Choroid plexus epithelial cell (primary cell): Measurements from ENCODE around the gene PASK.

ENCODE experiments used
- DNase-seq: peaks from one replicate; pipeline ENCODE4 v3.0.0-alpha.2; 2010; ENCODE audit warnings: low read depth
- H3K4me3 ChIP-seq: 2 replicates; pipeline ENCODE4 v1.5.1; 2011; ENCODE audit warnings: low read depth, mild to moderate bottlenecking, control low read depth, low read length, moderate library complexity
- TF ChIP-seq, protein P1 (sequence below): conservative IDR thresholded peaks from 2 replicates; pipeline ENCODE4 v1.5.1; 2011; ENCODE audit warnings: low read depth, mild to moderate bottlenecking, control low read depth, inconsistent platforms, low read length, moderate library complexity

PASK gene

DNA sequence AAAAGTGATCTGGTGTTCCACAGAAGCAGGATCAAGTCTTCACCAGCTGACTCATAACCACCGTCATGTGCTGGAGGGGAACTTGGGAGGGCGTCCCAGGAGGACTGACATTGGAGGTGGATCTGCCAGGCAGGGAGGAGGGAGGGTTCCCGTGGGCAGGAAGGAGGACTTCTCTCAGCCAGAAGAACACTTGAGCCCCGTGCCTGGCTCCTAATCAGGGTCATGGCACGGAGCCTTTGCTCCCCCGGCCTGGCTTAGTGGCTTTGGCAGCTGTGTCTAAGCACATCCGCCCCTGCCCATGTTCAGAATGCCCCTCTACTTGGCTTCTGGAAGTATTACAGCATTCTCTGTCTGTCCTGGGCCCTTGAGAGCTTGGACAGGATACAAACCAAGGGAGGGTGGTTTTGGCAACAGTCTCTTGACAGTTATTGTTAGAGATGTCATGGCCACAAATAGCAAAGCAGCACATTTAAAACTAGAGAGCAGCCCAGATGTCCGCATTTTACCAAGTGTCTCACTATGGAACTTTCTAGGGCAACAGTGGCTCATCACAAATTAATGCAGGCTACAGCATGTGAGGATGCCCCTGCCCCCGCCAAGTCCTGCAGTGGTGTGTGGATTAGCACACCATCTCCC, 12.5 kb upstream of the PASK start:
- TF ChIP-seq, protein P1, sequence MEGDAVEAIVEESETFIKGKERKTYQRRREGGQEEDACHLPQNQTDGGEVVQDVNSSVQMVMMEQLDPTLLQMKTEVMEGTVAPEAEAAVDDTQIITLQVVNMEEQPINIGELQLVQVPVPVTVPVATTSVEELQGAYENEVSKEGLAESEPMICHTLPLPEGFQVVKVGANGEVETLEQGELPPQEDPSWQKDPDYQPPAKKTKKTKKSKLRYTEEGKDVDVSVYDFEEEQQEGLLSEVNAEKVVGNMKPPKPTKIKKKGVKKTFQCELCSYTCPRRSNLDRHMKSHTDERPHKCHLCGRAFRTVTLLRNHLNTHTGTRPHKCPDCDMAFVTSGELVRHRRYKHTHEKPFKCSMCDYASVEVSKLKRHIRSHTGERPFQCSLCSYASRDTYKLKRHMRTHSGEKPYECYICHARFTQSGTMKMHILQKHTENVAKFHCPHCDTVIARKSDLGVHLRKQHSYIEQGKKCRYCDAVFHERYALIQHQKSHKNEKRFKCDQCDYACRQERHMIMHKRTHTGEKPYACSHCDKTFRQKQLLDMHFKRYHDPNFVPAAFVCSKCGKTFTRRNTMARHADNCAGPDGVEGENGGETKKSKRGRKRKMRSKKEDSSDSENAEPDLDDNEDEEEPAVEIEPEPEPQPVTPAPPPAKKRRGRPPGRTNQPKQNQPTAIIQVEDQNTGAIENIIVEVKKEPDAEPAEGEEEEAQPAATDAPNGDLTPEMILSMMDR = no peak

DNA sequence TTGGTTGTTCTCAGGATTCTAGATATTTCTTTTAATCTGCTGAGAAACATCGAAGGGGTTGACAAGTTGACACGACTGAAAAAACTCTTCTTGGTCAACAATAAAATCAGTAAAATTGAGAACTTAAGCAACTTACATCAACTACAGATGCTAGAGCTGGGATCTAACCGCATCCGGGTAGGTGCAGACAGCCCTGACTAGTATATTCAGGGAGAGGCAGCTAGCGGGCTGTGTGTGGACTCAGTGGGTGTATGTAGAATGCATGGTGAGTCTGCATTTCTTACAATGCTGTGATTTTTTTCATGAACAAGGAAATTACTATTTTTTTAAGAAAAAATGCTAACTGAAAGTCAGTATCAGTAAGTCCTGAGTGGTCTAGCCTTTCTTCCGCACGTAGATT, 11.0 kb upstream of the PASK start:
- TF ChIP-seq, protein P1 = no peak
- DNase-seq = no peak
- H3K4me3 ChIP-seq = no peak overlapping the region

More for the DNA sequence above, 12.5 kb upstream of the PASK start:
- no peak overlapping the region for H3K4me3 ChIP-seq
- peak; percentile 76 for DNase-seq

DNA sequence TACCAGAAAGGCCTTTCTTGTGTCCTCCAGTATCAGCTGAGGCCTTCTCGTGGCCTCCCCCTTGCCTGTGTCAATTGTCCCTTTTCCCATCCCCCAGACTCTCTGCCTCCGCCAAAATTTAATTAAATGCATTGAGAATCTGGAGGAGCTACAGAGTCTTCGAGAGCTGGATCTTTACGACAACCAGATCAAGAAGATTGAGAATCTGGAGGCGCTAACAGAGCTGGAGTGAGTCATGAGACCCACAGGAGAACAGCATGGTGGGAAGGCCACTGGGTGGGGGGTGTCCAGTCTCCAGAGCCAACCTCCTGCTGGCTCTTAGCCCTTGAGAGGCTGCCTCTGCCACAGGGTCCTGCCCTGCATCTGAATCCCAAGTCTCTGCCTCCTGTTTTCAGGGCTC, 9.8 kb upstream of the PASK start:
- DNase-seq = no peak
- TF ChIP-seq, protein P1 = no peak

DNA sequence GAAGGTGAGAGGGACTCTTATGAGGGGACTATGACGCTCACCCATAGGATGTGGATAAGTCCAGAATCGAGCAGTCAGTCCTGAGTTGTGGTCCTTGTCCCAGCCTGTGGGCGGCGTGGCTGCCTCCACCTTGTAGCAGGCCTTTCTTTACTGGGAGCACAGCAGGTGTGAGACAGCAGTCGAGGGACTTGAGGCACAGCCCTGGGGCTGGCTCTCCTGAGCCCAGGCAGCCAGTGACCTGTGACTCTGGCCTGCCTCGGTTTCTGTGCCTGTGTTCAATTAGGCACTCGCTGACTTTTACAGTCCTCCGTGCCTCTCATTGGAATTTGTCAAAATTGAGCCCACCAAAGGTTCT, 9.3 kb upstream of the PASK start:
- DNase-seq = no peak
- no peak overlapping the region for H3K4me3 ChIP-seq
- TF ChIP-seq, protein P1 = no peak

More for the DNA sequence above, 9.8 kb upstream of the PASK start:
- no peak overlapping the region for H3K4me3 ChIP-seq

DNA sequence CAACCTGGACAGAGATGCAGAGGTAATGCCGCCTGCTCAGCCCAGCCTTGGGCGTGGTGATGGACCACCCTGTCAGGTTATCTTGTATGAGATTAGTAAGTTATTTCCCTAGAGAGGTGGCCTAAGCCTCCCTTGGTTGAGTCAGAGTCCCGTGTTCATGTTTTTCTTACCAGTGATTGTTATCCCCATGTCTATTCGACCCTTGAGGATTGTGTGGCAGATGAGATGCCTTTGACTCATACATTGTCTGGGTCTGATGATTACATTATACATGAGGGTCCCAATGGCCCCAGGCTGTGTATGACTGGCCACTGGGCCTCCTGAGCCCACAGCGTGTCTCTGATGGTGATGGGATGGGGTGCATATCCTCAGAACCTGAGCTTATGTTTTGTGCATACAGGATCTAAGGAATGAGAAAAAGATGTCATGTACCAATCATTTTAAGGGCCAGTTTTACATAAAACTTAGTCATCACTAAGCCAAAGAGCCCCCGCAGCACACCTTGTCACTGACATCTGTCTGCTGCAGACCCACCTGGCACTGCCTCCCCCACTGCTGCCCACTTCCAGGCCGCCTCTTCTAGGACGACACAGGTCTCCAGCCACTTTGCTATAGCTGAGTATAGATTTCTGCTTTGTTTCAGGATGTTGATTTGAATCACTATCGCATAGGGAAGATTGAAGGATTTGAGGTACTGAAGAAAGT, 8.7 kb upstream of the PASK start:
- DNase-seq = peak; percentile 39
- no peak overlapping the region for H3K4me3 ChIP-seq
- TF ChIP-seq, protein P1 = no peak

DNA sequence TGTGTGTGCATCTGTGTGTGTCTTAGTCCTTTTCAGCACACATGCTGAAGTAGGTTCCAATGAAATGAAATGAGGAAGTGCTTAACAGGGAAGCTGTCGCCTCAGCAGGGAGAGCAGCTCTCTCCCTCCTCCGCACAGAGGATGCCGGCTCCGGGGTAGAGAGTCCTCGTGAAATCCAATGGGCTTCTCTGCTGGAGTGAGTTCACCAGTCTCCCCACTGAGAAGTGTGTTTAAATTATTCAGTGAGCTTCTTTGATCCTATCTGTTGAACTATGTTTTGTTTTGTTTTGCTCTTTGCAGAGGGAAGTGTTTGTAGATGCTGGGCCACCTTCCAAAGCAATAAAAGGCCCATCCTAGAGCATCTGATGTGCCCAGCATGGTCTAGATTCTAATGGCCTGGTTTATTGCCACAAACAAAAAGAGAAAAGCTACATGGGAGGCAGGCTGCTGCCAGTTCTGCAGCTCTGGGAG, 7.7 kb upstream of the PASK start:
- TF ChIP-seq, protein P1 = no peak
- no peak overlapping the region for H3K4me3 ChIP-seq
- DNase-seq = no peak

DNA sequence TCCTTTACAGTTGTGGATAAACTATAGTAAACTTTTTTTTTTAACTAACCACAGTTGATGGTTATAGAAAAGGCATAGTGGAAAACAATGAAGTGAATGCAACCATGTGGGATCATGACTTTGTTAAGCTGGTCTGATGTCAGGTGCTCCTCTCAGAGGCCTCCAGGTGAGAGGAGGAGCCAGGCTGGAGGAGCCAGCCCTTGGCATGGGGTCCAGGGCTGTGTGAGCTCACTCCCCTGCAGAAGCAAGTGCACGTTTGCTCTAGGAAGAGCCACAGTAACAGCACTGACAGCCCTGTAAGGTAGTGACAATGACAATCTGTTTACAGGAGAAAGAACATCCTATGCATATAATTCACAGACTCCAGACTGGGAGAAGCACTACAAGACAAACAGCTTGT, 6.7 kb upstream of the PASK start:
- H3K4me3 ChIP-seq = no peak overlapping the region
- DNase-seq = no peak
- TF ChIP-seq, protein P1 = no peak
